Neural crest cell (in vitro differentiated cells): Measurements from ENCODE around the gene EFCAB12. TPM values are rescaled to one million over a fixed set of nuclear protein-coding genes. Genes with fewer than 3 reads are reported as not detected.

Source experiments
- DNase-seq: peaks from one replicate; pipeline ENCODE4 v3.0.0; 2021; ENCODE audit warnings: low read depth, mixed read lengths, low spot score
- H3K27ac Mint-ChIP-seq: one replicate; pipeline ENCODE4 v1.8.0; 2021; ENCODE audit warnings: mild to moderate bottlenecking, mixed read lengths; ENCODE audit not compliant: unreplicated experiment
- H3K27me3 Mint-ChIP-seq: 2 replicates; pipeline ENCODE4 v1.8.0; 2021; ENCODE audit warnings: low read depth, mild to moderate bottlenecking, mixed read lengths
- H3K36me3 Mint-ChIP-seq: 2 replicates; pipeline ENCODE4 v1.8.0; 2021; ENCODE audit warnings: low read depth, mild to moderate bottlenecking, mixed read lengths
- H3K4me1 Mint-ChIP-seq: 2 replicates; pipeline ENCODE4 v1.8.0; 2021; ENCODE audit warnings: mixed read lengths
- H3K4me3 Mint-ChIP-seq: one replicate; pipeline ENCODE4 v1.8.0; 2021; ENCODE audit warnings: mild to moderate bottlenecking, mixed read lengths
- H3K9me3 Mint-ChIP-seq: 2 replicates; pipeline ENCODE4 v1.8.0; 2021; ENCODE audit warnings: mixed read lengths
- total RNA-seq: library from RNA; stranded (reverse); gene quantifications from 2 replicates; pipeline ENCODE4 v1.2.1, GENCODE V29; 2021
- TF ChIP-seq, protein P1 (sequence below): fragments of 200-600 bp; sonication (generic); conservative IDR thresholded peaks from 2 replicates; pipeline ENCODE4 v1.5.0; 2021; ENCODE audit warnings: antibody characterized with exemption, mild to moderate bottlenecking

The EFCAB12 gene
- total RNA-seq, 1 donor from 2014 or later, result 3.1 TPM

DNA sequence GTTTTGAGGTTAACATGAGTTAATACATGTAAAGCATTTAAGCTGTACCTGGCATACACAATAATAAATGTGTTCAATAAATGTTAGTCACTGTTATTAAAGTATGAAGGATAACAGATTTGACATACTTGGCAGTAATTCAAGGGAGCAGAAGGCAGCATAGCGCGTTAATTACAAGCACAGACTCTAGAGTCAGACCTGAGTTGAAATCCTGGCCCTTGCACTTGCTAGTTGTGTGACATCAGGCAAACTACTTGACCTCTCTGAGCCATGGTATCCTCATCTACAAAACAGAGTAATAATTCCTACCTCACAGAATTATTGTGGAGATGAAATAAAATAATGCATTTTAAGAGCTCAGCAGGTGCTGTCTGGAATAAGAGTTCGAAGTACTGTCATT, 17.0 kb upstream of the EFCAB12 start:
- peaks cover 44% of the 10 kb centered on the region for H3K4me1 Mint-ChIP-seq
- TF ChIP-seq, protein P1, sequence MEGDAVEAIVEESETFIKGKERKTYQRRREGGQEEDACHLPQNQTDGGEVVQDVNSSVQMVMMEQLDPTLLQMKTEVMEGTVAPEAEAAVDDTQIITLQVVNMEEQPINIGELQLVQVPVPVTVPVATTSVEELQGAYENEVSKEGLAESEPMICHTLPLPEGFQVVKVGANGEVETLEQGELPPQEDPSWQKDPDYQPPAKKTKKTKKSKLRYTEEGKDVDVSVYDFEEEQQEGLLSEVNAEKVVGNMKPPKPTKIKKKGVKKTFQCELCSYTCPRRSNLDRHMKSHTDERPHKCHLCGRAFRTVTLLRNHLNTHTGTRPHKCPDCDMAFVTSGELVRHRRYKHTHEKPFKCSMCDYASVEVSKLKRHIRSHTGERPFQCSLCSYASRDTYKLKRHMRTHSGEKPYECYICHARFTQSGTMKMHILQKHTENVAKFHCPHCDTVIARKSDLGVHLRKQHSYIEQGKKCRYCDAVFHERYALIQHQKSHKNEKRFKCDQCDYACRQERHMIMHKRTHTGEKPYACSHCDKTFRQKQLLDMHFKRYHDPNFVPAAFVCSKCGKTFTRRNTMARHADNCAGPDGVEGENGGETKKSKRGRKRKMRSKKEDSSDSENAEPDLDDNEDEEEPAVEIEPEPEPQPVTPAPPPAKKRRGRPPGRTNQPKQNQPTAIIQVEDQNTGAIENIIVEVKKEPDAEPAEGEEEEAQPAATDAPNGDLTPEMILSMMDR, result no peak
- H3K9me3 Mint-ChIP-seq, result no peaks in the 10 kb centered on the region
- no peak overlapping the region for H3K4me3 Mint-ChIP-seq
- no peaks in the 10 kb centered on the region for H3K36me3 Mint-ChIP-seq
- H3K27me3 Mint-ChIP-seq, result no peaks in the 10 kb centered on the region
- H3K27ac Mint-ChIP-seq, result no peak overlapping the region
- DNase-seq, result no peak

GRCh38 chr3:129442947-129443346, 14.5 kb upstream of the EFCAB12 start:
- no peaks in the 10 kb centered on the region for H3K27me3 Mint-ChIP-seq
- H3K4me3 Mint-ChIP-seq, result peak overlapping the region; percentile 69
- H3K9me3 Mint-ChIP-seq, result no peaks in the 10 kb centered on the region
- no peak for DNase-seq
- H3K4me1 Mint-ChIP-seq, result peaks cover 39% of the 10 kb centered on the region
- no peaks in the 10 kb centered on the region for H3K36me3 Mint-ChIP-seq
- H3K27ac Mint-ChIP-seq, result no peak overlapping the region
- TF ChIP-seq, protein P1, result no peak

- no peaks in the 10 kb centered on the region for H3K27me3 Mint-ChIP-seq
- H3K9me3 Mint-ChIP-seq, result no peaks in the 10 kb centered on the region
- DNase-seq, result no peak
- TF ChIP-seq, protein P1, result no peak
- no peak overlapping the region for H3K27ac Mint-ChIP-seq
- peaks cover 40% of the 10 kb centered on the region for H3K4me1 Mint-ChIP-seq
- H3K4me3 Mint-ChIP-seq, result peak overlapping the region; percentile 69
- no peaks in the 10 kb centered on the region for H3K36me3 Mint-ChIP-seq
Observed at GRCh38 chr3:129442486-129442885, 14.1 kb upstream of the EFCAB12 start.

- H3K4me1 Mint-ChIP-seq, result peaks cover 42% of the 10 kb centered on the region
- H3K27me3 Mint-ChIP-seq, result no peaks in the 10 kb centered on the region
- no peak overlapping the region for H3K27ac Mint-ChIP-seq
Observed at GRCh38 chr3:129441782-129442181, 13.3 kb upstream of the EFCAB12 start.

DNA sequence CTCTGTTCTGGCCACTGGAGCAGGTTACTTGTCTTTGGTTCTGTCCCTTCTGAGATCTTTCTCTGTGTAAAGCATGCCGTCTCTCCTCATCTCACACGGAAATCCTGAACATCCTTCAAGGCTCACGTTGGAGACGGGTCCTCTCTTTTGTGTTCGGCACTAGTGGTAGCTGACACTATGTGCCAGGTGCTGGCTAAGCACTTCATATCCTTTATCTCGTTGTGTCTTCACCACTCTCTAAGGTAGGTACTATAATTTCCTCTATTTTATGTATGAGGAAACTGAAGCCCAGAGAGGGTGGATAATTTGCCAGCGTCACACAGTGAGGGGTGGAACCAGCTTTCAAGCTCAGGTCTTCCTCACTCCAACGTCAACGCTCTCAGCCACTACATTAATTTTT, 12.8 kb upstream of the EFCAB12 start:
- DNase-seq, result no peak
- H3K36me3 Mint-ChIP-seq, result no peaks in the 10 kb centered on the region
- peaks cover 46% of the 10 kb centered on the region for H3K4me1 Mint-ChIP-seq
- H3K27ac Mint-ChIP-seq, result peak overlapping the region; percentile 10
- H3K9me3 Mint-ChIP-seq, result no peaks in the 10 kb centered on the region
- TF ChIP-seq, protein P1, result no peak
- H3K4me3 Mint-ChIP-seq, result peak overlapping the region; percentile 95
- no peaks in the 10 kb centered on the region for H3K27me3 Mint-ChIP-seq

More at GRCh38 chr3:129441782-129442181, 13.3 kb upstream of the EFCAB12 start:
- DNase-seq, result no peak
- no peaks in the 10 kb centered on the region for H3K9me3 Mint-ChIP-seq
- TF ChIP-seq, protein P1, result no peak
- H3K36me3 Mint-ChIP-seq, result no peaks in the 10 kb centered on the region
- peak overlapping the region; percentile 95 for H3K4me3 Mint-ChIP-seq
